HG03066 (cell line): ENCODE results near the gene RUNX2.

Source experiments
- ATAC-seq: cut with Tn5 transposase; IDR thresholded peaks from one replicate; pipeline ENCODE4 v1.9.1; 2021; ENCODE audit warnings: low read depth; ENCODE audit not compliant: unreplicated experiment

Gene RUNX2

GRCh38 chr6:45430590-45431202 lies 102.6 kb downstream of the RUNX2 start:
- ATAC-seq, result no peak

- no peak for ATAC-seq
These were observed 103.4 kb downstream of the RUNX2 start for GRCh38 chr6:45431317-45432065.

DNA sequence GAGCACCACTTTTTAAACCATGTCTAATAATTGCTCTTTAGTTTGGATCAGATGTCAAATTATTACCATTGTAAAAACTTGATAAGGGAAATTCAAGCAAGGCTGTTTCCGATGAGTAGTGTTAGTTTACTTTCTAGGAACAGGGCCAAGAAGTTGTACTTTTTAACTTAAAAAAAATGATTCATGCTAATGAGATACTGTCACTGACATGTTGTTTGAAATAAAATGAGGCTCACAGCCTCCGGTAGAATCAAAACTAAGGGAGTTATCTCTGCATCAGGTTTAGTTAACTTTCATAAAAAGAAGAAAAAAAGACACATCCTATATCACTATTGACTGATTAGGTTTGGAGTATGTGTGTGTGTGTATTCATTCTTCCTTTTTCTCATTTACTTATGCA lies 104.8 kb downstream of the RUNX2 start:
- ATAC-seq, result no peak

GRCh38 chr6:45433533-45434380 lies 105.6 kb downstream of the RUNX2 start:
- ATAC-seq, result no peak

DNA sequence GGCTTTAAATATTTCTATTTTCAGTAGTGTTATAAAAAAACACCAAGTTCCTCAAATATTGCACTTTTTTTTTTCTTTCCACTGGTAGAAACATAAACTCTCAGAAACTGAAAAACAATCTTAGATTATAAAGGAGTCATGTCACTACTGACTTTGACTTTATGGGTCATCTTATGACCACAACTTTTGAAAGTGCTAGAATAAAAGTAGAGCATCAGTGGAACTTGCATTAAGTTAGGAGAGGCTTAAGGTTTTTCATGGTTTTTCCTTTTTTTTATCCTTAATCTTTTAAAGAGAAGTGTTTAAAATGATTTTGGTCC lies 106.2 kb downstream of the RUNX2 start:
- ATAC-seq, result no peak

GRCh38 chr6:45436544-45437438 lies 108.7 kb downstream of the RUNX2 start:
- no peak for ATAC-seq

- no peak for ATAC-seq
These were observed 109.3 kb downstream of the RUNX2 start for GRCh38 chr6:45437439-45437815.

DNA sequence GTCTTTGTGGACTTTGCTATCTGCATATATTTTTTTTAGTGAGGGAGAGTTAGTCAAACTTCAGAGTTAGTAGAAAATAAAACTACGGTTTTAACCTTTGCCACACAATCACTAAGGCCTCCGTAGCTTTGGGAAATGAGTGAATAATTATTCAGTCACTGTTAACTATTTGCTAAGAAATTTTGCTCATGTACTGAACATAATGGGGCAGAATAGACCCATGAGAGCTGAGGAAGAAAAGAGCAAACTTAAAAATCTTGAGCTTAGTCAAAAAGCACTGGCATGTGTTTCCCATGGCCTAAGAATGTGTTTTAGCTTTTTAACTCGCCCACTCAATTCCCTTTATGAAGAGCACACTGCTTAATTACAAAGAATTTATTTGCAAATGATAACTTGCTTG lies 110.0 kb downstream of the RUNX2 start:
- no peak for ATAC-seq

- ATAC-seq, result no peak
These were observed 110.8 kb downstream of the RUNX2 start for GRCh38 chr6:45438849-45439406.

GRCh38 chr6:45439459-45439858 lies 111.3 kb downstream of the RUNX2 start:
- ATAC-seq, result no peak

DNA sequence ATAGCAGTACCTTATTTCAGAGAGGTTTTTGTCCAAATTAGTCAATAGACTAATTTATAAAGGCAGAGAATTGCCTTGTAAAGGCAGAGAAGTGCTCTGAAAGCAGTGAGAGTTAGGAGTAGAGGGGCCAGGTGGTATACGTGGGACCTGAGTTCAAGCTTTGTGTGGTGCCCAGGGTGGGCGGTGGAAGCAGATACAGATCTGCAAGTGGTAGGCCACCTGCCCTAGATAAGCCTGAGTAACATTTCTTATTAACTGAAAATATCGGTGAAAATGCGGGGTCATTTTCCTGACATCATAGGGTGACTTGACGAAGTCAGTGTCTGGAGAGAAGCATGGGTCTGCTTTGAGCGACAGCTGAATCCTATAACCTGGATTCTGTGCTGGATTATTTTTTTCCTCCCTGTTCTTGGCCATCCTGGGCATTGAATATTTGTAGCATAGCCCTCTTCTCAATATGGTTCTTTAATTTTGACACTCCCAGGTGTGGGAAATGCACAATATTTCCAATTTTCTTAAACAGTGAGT lies 111.8 kb downstream of the RUNX2 start:
- no peak for ATAC-seq

DNA sequence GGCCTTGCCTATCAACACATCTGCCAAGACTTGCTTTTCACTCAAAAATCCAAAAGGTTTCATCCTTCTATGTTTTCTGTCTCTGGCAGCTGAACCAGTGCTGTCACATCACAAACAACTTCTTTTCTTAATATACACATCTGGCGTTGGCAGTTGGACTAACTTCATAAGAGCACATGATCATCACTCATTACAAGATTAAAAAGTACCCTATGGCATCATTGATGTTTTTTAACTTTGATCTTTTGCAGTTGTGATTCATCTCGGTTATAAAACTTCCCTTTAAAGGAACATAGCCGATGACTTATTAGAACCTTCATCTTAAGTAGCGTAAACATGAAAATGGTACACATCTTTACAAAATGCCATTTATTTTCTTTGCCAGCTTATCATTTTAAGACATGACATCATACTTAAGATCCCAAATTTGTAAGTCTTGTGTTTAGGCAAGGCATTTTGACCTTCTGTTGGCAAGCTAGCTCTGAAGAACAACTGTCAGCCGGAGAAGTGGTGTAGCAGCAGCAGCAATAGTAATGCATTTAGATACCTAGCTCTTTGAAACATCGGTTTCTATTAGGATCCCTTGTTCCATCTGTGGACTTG lies 113.8 kb downstream of the RUNX2 start:
- ATAC-seq, result no peak

DNA sequence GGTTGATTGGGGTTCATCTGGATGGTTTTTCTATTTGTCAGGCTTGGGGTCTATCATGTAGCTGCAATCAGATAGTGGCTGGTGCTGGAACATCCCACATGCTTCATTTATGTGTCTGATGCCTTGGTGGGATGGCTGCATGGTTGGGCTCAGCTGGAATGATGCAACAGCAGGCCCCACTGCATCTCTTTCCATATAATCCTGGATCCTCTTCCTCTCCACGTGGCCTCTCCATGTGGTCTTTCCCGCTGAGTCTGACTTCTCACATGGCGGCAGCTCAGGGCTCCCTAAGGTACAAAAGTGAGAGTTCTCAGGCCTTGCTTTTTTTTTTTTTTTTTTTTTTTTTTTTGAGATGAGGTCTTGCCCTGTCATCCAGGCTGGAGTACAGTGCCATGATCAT lies 114.6 kb downstream of the RUNX2 start:
- ATAC-seq, result no peak

DNA sequence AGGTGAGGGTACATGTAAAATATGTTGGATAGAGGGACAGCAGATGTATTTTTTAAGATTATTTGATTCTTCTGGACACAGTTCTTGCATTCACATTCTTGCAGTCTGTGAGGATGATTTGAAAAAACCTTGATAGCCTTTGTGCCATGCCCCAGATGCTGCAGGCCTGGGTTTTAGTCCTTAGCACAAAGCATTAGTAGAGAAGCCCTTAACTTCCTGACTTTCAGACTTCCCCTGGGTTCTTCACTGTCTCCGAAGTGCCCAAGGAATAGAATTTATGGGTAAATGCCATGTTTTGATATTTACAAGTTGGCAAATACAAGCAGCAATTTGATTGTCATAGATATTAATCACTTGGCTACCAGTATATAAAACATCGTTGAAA lies 117.2 kb downstream of the RUNX2 start:
- ATAC-seq, result no peak

DNA sequence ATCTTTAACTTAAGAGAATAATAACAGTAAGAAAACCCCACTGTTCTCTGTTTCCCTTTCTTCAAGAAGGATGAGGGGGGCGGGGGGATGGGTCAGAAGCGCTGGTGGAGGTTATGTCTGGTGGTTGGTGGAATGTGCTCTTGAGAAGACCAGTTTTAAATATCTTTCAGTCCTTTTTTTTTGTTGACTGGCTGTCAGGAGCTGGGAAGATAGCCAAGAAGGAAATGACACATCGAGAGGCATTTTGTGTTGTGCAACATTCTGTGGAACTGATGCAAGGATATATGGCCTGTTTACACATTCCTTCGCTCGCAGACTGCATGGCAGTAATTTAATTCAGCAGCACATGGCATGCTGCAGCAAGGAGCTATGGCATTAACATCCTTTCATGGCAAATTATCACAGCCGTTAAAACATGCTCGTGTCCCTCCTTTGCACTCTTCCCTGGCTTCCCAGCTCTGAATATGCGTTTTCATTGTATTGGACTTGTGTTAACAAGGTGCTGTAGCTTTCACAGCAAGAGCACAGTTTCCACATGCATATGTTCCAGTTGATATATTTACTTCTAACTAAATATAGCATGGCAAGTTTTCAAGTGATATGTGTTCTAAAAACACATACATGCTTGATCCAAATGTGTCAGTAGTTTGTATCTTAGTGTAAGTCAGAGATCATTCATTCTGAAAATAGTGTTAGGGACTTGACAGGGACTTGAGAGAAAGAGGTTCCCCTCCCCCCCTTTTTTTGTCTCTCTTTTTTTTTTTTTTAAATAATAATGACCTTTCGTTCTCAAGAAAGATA lies 117.8 kb downstream of the RUNX2 start:
- no peak for ATAC-seq

DNA sequence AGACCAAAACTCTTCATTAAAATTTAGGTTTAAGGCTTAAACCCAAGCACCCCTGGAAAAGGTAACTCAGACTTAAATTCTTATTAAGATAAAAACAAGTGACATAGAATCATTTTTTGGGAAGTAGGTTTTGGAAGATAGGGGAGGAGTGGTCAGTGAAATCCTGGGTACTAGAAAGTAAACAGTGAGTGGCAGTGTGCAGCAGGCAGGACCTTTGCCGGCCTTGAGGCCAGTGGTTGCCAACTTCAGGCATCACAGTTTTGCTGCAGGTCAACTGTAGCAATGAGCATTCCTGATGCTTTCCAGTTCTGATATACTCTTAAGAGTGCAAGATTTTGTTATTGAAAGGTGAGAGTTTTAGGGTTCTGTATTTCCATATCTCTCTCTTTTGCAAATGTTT lies 118.9 kb downstream of the RUNX2 start:
- ATAC-seq, result no peak

DNA sequence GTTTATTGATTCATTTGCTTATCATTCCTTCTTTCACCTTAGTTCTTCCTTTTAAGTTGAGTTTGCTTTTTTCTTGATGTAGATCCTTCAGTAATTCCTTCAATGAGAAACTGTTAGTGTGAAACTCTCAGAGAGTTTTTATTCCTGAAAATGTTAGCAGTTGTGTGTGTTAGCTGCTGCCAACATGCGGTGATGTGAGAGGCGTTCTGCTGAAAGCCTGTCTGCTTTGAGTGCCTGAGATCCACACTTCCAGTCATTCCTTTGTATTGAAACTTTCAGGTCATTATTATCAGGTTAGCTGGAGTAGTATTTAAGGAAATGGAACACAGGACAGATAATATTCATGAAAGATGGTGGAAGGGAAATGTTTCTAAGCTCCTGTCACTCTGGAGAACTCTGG lies 119.6 kb downstream of the RUNX2 start:
- ATAC-seq, result no peak

- no peak for ATAC-seq
These were observed 120.6 kb downstream of the RUNX2 start for GRCh38 chr6:45448417-45449389.
